CD4-positive, CD25-positive, alpha-beta regulatory T cell (primary cell): ENCODE results near the gene DDX1. TPM values are rescaled to one million over a fixed set of nuclear protein-coding genes. Genes with fewer than 3 reads are reported as not detected.
A peak's percentile ranks its signal among the peaks of the same experiment; 100 is the strongest.
"Not testable (repeated sequence)": the region's sequence is repeated elsewhere in the genome, so short reads cannot be mapped to it uniquely, and the experiment has no call there.

ENCODE experiments used
- ATAC-seq, 2 donors: fragments of 150-1000 bp; cut with Tn5 transposase; one replicate each; pipeline ENCODE4 v1.10.0; 2021; ENCODE audit warnings: low read depth in 2 of 2, moderate number of reproducible peaks in 2 of 2, moderate library complexity in 1 of 2
- DNase-seq, 3 donors: peaks; one replicate each; pipeline versions ENCODE4 v3.0.0 to v3.0.0-alpha.2; 2012 to 2022; ENCODE audit warnings: mixed read lengths in 1 of 3
- H3K27ac ChIP-seq: one replicate; pipeline ENCODE4 v1.7.0; 2013; ENCODE audit warnings: mild to moderate bottlenecking, low read length; ENCODE audit not compliant: insufficient read depth, poor library complexity, severe bottlenecking
- H3K27me3 ChIP-seq: one replicate; pipeline ENCODE4 v1.7.0; 2013; ENCODE audit warnings: low read length; ENCODE audit not compliant: control insufficient read depth, insufficient read depth
- H3K36me3 ChIP-seq: one replicate; pipeline ENCODE4 v1.7.0; 2013; ENCODE audit warnings: mild to moderate bottlenecking, low read length, moderate library complexity; ENCODE audit not compliant: control insufficient read depth, insufficient read depth
- H3K4me1 ChIP-seq: 2 replicates; pipeline ENCODE4 v1.7.0; 2013; ENCODE audit warnings: mild to moderate bottlenecking, low read length; ENCODE audit not compliant: insufficient read depth, control insufficient read depth, poor library complexity, severe bottlenecking
- H3K4me3 ChIP-seq: one replicate; pipeline ENCODE4 v1.7.0; 2013; ENCODE audit warnings: low read depth, mild to moderate bottlenecking, low read length, moderate library complexity
- H3K9me3 ChIP-seq, 2 experiments: 1 replicate in 1 of 2; 2 replicates in 1 of 2; pipeline ENCODE4 v1.7.0; 2013; ENCODE audit warnings: low read length in 2 of 2, mild to moderate bottlenecking in 1 of 2, moderate library complexity in 1 of 2; ENCODE audit not compliant: control insufficient read depth in 2 of 2
- H3K27ac Mint-ChIP-seq, 3 donors: one replicate each; pipeline ENCODE4 v1.8.0; 2020 to 2022; ENCODE audit warnings: mild to moderate bottlenecking in 3 of 3, mixed read lengths in 3 of 3, moderate library complexity in 2 of 3
- H3K27me3 Mint-ChIP-seq: one replicate; pipeline ENCODE4 v1.8.0; 2022; ENCODE audit warnings: mild to moderate bottlenecking, mixed read lengths
- H3K36me3 Mint-ChIP-seq: one replicate; pipeline ENCODE4 v1.8.0; 2020; ENCODE audit warnings: mixed read lengths
- H3K4me1 Mint-ChIP-seq, 4 donors: one replicate each; pipeline ENCODE4 v1.8.0; 2020 to 2022; ENCODE audit warnings: mixed read lengths in 4 of 4, mild to moderate bottlenecking in 1 of 4
- H3K4me3 Mint-ChIP-seq, 4 donors: one replicate each; pipeline ENCODE4 v1.8.0; 2020 to 2022; ENCODE audit warnings: mild to moderate bottlenecking in 4 of 4, mixed read lengths in 4 of 4, moderate library complexity in 3 of 4
- H3K9me3 Mint-ChIP-seq, 7 donors: one replicate each; pipeline ENCODE4 v1.8.0; 2020 to 2022; ENCODE audit warnings: mixed read lengths in 7 of 7, mild to moderate bottlenecking in 3 of 7, moderate library complexity in 2 of 7
- polyA plus RNA-seq, 4 donors: library from polyadenylated mRNA; unstranded; fragments of 300-500 nt; fragmentation: Illumina TruSeq; gene quantifications; one replicate each; pipeline ENCODE4 v1.2.3, GENCODE V29; 2021
- total RNA-seq: library from RNA; stranded (reverse); gene quantifications from one replicate; pipeline ENCODE4 v1.2.3, GENCODE V29; 2022

The DDX1 gene
- total and polyA plus RNA-seq, 5 donors from 2014 or later, result 34.2 to 48.6 (median 41.7) TPM

DNA sequence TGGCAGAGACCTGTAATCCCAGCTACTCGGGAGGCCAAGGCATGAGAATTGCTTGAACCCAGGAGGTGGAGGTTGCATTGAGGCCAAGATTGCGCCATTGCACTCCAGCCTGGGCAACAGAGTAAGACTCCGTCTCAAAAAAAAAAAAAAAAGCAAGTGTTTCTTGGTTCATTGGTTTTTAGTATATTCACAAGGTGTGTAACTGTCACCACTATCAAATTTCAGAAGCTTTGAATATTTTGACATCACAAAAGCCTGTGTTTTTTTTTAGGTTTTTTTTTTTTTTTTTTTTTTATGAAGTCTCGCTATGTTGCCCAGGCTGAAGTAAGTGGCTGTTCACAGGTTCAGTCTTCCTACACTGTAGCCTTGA is 16.7 kb downstream of the DDX1 start:
- no peak for DNase-seq
- no peaks in the 10 kb centered on the region for H3K27me3 Mint-ChIP-seq
- H3K4me1 Mint-ChIP-seq, result peaks cover 0 to 5% (median 3%) of the 10 kb centered on the region in 4 donors
- H3K27ac Mint-ChIP-seq, result no peak overlapping the region
- no peaks in the 10 kb centered on the region for H3K4me1 ChIP-seq
- H3K9me3 ChIP-seq, result no peaks in the 10 kb centered on the region
- no peaks in the 10 kb centered on the region for H3K27me3 ChIP-seq
- H3K27ac ChIP-seq, result no peak overlapping the region
- ATAC-seq, result no peak
- H3K4me3 Mint-ChIP-seq, result no peak overlapping the region
- peaks cover 56% of the 10 kb centered on the region for H3K36me3 Mint-ChIP-seq
- peaks cover 75% of the 10 kb centered on the region for H3K36me3 ChIP-seq
- no peaks in the 10 kb centered on the region for H3K9me3 Mint-ChIP-seq
- no peak overlapping the region for H3K4me3 ChIP-seq

DNA sequence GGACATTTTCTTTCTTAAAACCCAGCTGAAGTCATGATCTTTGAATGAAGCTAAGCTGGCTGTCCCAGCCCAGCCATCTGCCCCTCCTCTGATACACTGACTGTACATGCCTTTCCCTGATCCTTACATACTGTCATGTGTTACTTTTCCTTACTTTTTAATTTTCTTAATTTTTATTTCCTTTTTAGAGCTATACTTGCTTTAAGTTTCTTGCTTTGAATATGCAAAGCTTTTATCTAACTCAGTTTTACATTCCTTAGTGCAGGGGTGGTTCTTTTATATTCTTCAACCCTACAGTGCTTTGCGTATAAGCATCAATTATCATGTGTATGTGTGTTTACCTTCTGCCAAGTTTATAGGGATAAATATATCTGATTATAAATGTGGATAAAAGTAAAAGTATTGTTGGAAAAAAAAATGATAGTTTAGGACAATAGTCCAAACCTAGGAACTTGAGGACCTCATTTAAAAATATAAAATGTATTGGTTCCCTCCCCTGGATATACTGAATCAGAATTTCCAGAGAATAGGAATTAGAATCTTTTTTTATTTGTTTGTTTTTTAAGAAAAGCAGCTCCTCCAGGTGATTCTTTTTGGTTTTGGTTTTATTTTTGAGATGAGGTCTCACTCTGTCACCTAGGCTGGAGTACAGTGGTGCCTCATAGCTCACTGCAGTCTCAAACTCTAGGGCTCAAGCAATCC is 17.8 kb downstream of the DDX1 start:
- H3K4me1 ChIP-seq, result no peaks in the 10 kb centered on the region
- DNase-seq, result no peak
- no peaks in the 10 kb centered on the region for H3K9me3 ChIP-seq
- no peaks in the 10 kb centered on the region for H3K9me3 Mint-ChIP-seq
- no peaks in the 10 kb centered on the region for H3K27me3 Mint-ChIP-seq
- no peak overlapping the region for H3K27ac ChIP-seq
- no peak for ATAC-seq
- H3K27ac Mint-ChIP-seq, result no peak overlapping the region
- H3K27me3 ChIP-seq, result no peaks in the 10 kb centered on the region
- no peak overlapping the region for H3K4me3 ChIP-seq
- H3K36me3 Mint-ChIP-seq, result peaks cover 48% of the 10 kb centered on the region
- H3K36me3 ChIP-seq, result peaks cover 73% of the 10 kb centered on the region
- H3K4me1 Mint-ChIP-seq, result peaks cover 0 to 5% (median 5%) of the 10 kb centered on the region in 4 donors
- H3K4me3 Mint-ChIP-seq, result no peak overlapping the region

DNA sequence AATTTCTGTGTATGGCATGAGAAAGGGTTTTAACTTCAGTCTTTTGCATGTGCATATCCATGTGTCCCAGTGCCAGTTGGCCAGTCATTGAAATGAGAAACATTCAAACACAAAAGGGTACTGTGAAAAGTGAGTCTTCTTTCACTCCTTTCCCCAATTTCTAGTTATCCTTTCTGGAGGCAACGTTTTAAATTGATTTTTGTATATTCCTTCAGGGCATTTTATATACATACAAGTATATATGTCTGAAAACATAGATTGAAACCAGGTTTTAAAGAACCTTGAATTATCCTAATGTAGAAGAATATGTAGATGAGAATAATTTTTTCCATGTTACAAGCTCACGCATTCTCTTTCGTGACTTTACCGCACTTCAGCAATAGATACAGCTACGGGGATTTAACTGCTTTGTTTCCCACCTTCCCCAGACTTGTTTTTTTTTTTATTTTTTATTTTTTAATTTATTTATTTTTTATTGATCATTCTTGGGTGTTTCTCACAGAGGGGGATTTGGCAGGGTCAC is 18.8 kb downstream of the DDX1 start:
- Mint-ChIP-seq H3K27ac (no peak overlapping the region), H3K27me3 (no peaks in the 10 kb centered on the region), H3K36me3 (peaks cover 38% of the 10 kb centered on the region), H3K9me3 (no peaks in the 10 kb centered on the region), H3K4me1 (peaks cover 3 to 13% (median 7%) of the 10 kb centered on the region in 4 donors), H3K4me3 (no peak overlapping the region)
- Histone ChIP-seq H3K9me3 (no peaks in the 10 kb centered on the region), H3K27me3 (no peaks in the 10 kb centered on the region), H3K36me3 (peaks cover 67% of the 10 kb centered on the region), H3K4me3 (no peak overlapping the region), H3K4me1 (no peaks in the 10 kb centered on the region), H3K27ac (no peak overlapping the region)
- DNase-seq, result no peak
- ATAC-seq, result no peak

DNA sequence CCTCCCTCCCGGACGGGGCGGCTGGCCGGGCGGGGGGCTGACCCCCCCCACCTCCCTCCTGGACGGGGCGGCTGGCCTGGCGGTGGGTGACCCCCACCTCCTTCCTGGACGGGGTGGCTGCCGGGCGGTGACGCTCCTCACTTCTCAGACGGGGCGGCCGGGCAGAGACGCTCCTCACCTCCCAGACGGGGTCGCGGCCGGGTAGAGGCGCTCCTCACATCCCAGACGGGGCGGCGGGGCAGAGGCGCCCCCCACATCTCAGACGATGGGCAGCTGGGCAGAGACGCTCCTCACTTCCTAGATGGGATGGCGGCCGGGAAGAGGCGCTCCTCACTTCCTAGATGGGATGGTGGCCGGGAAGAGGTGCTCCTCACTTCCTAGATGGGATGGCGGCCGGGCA is 20.4 kb downstream of the DDX1 start:
- not testable (repeated sequence) for H3K4me3 Mint-ChIP-seq, H3K27me3 Mint-ChIP-seq, H3K27ac ChIP-seq, H3K9me3 Mint-ChIP-seq, H3K9me3 ChIP-seq, H3K27me3 ChIP-seq, H3K4me3 ChIP-seq, DNase-seq, ATAC-seq, H3K4me1 ChIP-seq, H3K27ac Mint-ChIP-seq
- H3K36me3 ChIP-seq, result peaks cover 61% of the 10 kb centered on the region
- peaks cover 3 to 13% (median 9%) of the 10 kb centered on the region in 4 donors for H3K4me1 Mint-ChIP-seq
- peaks cover 30% of the 10 kb centered on the region for H3K36me3 Mint-ChIP-seq

DNA sequence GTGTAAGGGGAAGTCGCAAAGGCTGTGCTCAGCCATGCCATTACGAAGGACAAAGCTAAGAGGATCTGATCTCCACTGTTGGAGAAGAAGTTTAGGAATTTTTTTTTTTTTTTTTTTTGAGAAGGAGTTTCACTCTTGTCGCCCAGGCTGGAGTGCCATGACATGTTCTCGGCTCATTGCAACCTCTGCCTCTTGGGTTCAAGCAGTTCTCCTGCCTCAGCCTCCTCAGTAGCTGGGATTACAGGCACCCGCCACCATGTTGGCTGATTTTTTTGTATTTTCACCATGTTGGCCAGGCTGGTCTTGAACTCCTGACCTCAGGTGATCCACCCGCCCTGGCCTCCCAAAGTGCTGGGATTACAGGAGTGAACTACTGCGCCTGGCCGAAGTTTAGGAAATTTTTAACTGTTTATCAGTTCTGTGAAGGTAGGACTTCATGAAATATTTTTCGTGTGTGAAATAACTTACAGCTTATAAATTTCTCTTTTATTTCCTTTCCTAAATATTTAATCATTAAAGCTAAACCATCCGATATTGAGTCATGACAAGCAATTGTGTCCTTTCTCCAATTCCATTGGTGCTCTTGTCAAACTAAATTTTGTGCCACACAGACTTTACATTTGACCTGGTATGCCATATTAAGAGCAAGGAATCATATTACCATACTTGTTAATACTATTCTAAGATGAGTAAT is 22.2 kb downstream of the DDX1 start:
- no peaks in the 10 kb centered on the region for H3K27me3 ChIP-seq
- H3K9me3 Mint-ChIP-seq, result no peaks in the 10 kb centered on the region
- H3K36me3 Mint-ChIP-seq, result peaks cover 20% of the 10 kb centered on the region
- H3K4me1 Mint-ChIP-seq, result peaks cover 0 to 13% (median 9%) of the 10 kb centered on the region in 4 donors
- no peak overlapping the region for H3K4me3 Mint-ChIP-seq
- H3K36me3 ChIP-seq, result peaks cover 59% of the 10 kb centered on the region
- DNase-seq (no peak), ATAC-seq (no peak)
- peak overlapping the region in 1 of 3 donors; percentile 29 for H3K27ac Mint-ChIP-seq
- no peak overlapping the region for H3K27ac ChIP-seq
- H3K4me1 ChIP-seq, result no peaks in the 10 kb centered on the region
- no peak overlapping the region for H3K4me3 ChIP-seq
- no peaks in the 10 kb centered on the region for H3K27me3 Mint-ChIP-seq
- H3K9me3 ChIP-seq, result no peaks in the 10 kb centered on the region

DNA sequence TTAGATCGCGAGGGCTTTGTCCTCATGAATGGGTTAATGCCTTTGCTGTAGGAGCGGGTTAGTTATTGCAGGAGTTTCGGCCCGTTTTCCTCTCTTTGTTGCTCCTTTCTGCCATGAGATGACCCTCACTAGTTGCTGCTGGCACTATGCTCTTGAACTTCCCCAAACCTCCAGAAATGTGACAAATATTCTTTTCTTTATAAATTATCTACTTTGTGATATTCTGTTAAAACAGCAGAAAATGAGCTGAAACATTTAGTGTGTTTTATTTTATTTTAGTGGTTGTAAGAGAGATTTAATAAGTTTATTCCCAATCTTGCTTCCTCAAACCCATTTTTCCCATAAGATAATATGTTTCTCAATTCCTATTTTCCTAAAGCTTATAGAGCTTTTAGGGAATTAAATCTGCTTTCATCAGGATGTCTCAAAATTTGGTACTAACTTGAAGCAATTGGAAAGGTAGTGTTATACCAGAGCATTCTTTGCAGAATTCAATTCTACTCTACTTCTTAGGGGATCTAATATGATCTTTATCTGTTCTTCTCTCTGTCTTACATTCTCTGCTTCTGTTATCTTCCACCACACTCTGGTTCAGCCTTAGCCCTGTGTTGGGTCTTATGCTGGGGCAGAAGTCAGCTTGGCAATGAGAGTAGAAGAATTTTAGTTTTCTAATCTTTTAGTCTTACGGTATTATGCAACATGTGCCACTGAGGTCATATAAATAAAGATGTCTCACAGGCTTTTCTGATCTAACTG is 23.1 kb downstream of the DDX1 start:
- H3K9me3 ChIP-seq, result no peaks in the 10 kb centered on the region
- peaks cover 0 to 13% (median 10%) of the 10 kb centered on the region in 4 donors for H3K4me1 Mint-ChIP-seq
- no peaks in the 10 kb centered on the region for H3K4me1 ChIP-seq
- ATAC-seq (no peak), DNase-seq (no peak)
- H3K9me3 Mint-ChIP-seq, result no peaks in the 10 kb centered on the region
- H3K36me3 ChIP-seq, result peaks cover 58% of the 10 kb centered on the region
- H3K27ac ChIP-seq, result no peak overlapping the region
- no peaks in the 10 kb centered on the region for H3K27me3 Mint-ChIP-seq
- peaks cover 17% of the 10 kb centered on the region for H3K36me3 Mint-ChIP-seq
- no peaks in the 10 kb centered on the region for H3K27me3 ChIP-seq
- no peak overlapping the region for H3K4me3 Mint-ChIP-seq
- no peak overlapping the region for H3K4me3 ChIP-seq
- peak overlapping the region in 2 of 3 donors; percentile 10 to 27 for H3K27ac Mint-ChIP-seq

DNA sequence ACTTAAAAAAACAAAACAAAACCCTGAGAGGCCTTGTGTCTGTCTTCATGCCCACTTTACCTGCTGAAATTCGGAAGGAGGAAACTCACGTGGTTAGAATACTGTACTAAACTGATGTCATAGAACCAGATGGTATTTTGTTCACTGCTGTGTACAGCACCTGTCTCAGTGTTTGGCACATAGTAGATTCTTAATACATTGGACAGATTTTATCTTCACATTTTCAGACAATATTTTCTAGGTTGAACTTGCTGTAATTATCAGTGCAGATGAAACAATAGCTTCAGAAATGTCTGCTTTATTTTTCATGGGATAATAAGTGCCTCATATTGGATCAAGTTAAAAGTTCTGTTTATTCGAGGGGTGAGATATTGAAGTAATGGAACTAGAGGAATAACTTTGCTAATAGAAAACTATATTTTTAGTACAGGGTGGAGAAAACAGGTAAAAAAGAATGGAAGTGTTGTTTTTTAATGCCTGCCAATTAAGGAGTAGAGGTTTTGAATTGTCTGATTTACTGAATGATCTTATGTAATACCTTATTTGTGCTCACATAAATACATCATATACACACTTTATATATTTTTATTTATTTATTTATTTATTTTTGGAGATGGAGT is 23.7 kb downstream of the DDX1 start:
- H3K27me3 Mint-ChIP-seq, result no peaks in the 10 kb centered on the region
- ATAC-seq (no peak), DNase-seq (peak in 1 of 3 donors; percentile 23)
- Histone ChIP-seq H3K36me3 (peaks cover 58% of the 10 kb centered on the region), H3K4me3 (no peak overlapping the region), H3K9me3 (no peaks in the 10 kb centered on the region), H3K4me1 (no peaks in the 10 kb centered on the region), H3K27ac (no peak overlapping the region), H3K27me3 (no peaks in the 10 kb centered on the region)
- H3K4me3 Mint-ChIP-seq, result no peak overlapping the region
- H3K36me3 Mint-ChIP-seq, result peaks cover 11% of the 10 kb centered on the region
- peak overlapping the region; percentile 10 to 33 (median 27) for H3K27ac Mint-ChIP-seq
- H3K4me1 Mint-ChIP-seq, result peaks cover 0 to 11% (median 9%) of the 10 kb centered on the region in 4 donors
- H3K9me3 Mint-ChIP-seq, result no peaks in the 10 kb centered on the region
